Measurements from ENCODE around the gene IDH3A.

Gene IDH3A

DNA sequence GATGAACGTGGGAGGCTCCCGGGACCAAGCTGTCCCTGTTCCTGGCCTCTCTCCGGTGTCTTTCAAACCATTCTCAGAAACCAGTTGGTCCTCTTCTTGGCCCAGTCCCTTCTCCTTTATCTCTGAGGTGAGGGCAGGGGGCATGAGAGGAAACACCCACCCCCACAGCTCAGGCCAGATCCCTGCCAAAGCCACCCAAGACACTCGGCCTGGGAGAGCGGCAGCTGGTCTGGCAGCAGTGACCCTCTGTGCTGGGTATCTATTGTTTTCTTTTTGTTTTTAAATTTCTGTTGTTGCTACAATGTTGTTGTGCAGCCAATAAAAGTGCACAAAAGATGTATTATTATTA, 57.9 kb downstream of the IDH3A start:
- Histone ChIP-seq H3K9me3 (ENCODE audit: control insufficient read depth, insufficient read depth, low read length) (no peaks in the 10 kb centered on the region), H3K4me1 (ENCODE audit: control insufficient read depth, insufficient read depth, low read length) (no peaks in the 10 kb centered on the region), H3K9ac (ENCODE audit: low read depth, low read length) (no peak overlapping the region), H3K27me3 (ENCODE audit: control insufficient read depth, insufficient read depth, low read length) (no peaks in the 10 kb centered on the region), H3K36me3 (ENCODE audit: control insufficient read depth, insufficient read depth, low read length) (no peaks in the 10 kb centered on the region), H3K4me3 (ENCODE audit: low read depth, low read length) (no peak overlapping the region)

DNA sequence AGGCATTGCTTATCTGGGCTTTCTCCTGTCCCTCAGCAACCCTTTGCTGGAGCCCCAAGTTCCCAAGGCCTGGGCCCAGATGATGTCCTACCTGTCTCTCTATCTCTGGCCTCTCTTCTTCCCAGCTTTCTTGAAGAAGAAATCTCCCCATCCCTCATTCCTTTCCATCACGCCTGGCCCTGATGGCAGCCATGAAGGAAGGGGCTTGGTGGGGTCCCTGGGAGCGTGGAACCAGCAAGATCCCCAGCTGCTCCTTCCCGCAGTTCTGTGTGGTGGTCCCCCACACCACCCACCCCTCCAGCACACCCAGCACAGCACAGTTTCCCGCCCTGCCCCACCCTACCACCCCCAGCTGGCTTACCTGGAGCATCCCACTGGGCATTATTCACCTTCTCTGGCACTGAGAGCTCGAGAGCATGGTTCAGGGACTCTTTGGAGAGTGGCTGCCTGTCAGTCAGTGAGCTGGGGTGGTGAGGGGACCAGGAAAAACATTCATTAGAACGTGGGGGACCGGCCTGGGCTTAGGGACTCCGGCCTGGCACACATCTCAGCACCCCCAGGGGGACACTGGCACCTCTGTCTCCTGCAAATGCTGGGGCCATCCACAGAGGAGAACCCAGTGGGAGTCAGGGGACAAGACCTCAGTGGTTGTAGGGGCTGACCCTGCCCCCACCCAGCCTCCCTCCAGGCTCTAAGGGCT, 58.6 kb downstream of the IDH3A start:
- H3K9me3 ChIP-seq (ENCODE audit: control insufficient read depth, insufficient read depth, low read length), result no peaks in the 10 kb centered on the region
- no peaks in the 10 kb centered on the region for H3K4me1 ChIP-seq (ENCODE audit: control insufficient read depth, insufficient read depth, low read length)
- H3K9ac ChIP-seq (ENCODE audit: low read depth, low read length), result no peak overlapping the region
- no peak overlapping the region for H3K4me3 ChIP-seq (ENCODE audit: low read depth, low read length)
- H3K27me3 ChIP-seq (ENCODE audit: control insufficient read depth, insufficient read depth, low read length), result no peaks in the 10 kb centered on the region
- H3K36me3 ChIP-seq (ENCODE audit: control insufficient read depth, insufficient read depth, low read length), result no peaks in the 10 kb centered on the region

DNA sequence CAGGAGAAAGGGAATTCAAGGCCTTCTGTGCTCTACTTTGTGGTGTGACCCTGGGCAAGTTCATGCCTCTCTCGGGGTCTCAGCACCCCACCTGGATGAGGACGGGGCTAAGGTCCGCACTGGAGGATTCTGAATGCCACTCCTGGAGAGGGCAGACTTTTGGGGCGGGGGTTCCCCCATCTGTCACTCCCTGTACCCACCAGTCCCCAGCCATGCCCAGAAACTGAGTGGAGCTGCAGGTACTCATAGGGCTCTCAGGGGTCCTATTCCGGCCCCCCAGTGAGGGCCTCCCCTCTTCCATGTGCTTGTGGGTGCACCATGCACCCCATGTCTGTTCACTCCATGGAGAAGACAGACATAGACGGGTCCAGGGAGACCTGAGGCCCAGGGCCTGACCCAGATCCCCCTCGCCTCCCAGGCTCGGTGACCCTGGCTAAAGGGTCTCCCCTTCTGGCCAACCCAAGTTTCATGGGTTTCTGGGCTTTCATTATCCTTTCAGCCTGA, 59.2 kb downstream of the IDH3A start:
- Histone ChIP-seq H3K4me1 (ENCODE audit: control insufficient read depth, insufficient read depth, low read length) (no peaks in the 10 kb centered on the region), H3K4me3 (ENCODE audit: low read depth, low read length) (no peak overlapping the region)

DNA sequence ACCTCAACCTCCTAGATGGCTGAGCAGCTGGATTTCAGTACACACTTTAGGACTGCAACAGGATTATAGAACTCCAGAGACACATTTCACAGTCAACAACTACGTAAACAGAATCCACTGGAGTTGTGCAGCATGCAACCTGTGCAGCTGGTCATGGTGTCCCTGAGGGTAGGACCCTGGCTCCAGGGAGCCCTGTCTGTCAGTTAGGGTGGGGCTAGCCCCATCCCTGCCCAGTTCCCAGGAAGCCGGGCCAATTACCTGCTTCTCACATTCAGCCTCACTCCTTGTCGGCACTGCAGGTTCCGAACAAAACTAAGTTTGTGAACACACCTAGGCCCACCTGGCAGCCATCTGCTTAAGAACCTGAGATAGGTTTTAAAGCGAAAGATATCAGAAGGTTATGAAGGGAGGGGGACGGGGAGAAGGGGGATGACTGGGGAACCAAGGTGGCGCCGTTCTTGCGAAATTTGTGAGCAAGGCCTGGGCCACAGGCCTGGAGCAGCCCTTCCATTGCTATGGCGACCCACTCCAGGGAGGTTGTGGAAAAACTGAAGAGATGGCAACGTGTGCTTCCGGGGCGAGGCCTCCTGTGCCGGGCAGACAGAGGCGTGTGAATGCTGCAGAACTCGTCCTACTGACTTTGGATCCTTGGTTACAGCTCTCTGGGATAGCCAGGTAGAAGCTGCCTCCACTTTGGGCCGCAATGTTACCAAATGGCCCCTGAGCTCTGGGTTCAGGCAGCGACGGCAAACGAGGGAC, 59.9 kb downstream of the IDH3A start:
- no peak overlapping the region for H3K9ac ChIP-seq (ENCODE audit: low read depth, low read length)
- no peaks in the 10 kb centered on the region for H3K27me3 ChIP-seq (ENCODE audit: control insufficient read depth, insufficient read depth, low read length)
- H3K4me3 ChIP-seq (ENCODE audit: low read depth, low read length), result no peak overlapping the region
- no peaks in the 10 kb centered on the region for H3K36me3 ChIP-seq (ENCODE audit: control insufficient read depth, insufficient read depth, low read length)
- H3K4me1 ChIP-seq (ENCODE audit: control insufficient read depth, insufficient read depth, low read length), result no peaks in the 10 kb centered on the region
- no peaks in the 10 kb centered on the region for H3K9me3 ChIP-seq (ENCODE audit: control insufficient read depth, insufficient read depth, low read length)

More for the DNA sequence above, 59.2 kb downstream of the IDH3A start:
- Histone ChIP-seq H3K9me3 (ENCODE audit: control insufficient read depth, insufficient read depth, low read length) (no peaks in the 10 kb centered on the region), H3K9ac (ENCODE audit: low read depth, low read length) (no peak overlapping the region), H3K27me3 (ENCODE audit: control insufficient read depth, insufficient read depth, low read length) (no peaks in the 10 kb centered on the region), H3K36me3 (ENCODE audit: control insufficient read depth, insufficient read depth, low read length) (no peaks in the 10 kb centered on the region)

DNA sequence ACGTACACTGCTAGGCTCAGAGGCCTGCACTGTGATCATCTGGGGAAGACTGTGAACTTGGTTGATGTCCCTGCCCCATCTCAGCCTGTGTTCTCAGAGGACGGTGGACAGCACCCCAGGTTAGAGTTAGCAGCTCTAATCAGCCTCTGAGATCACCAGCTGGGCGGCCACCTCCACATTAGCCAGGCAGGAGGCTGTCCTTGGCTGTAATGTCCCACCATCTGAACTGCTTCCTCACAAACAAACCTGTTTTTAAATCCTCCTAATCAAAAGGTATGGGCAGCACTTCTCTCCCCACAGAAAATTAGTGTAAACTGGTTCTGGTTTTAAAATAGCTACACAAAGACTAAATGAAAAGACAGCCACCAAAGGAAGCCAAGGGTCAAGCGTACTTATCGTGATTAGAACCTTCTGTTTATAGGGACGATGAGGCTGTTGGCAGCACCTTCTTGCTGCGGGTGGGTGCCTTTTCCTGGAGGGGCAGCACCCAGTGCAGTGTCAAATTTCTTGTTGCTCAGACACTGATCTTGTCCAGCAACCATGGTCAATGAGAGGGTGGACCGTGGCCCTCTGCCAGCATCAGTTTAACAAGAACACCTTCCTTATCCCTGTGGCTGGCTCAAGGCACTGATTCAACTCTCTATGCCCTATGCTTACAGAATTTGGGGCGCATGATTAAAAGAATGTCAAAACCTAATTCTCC, 60.6 kb downstream of the IDH3A start:
- no peak overlapping the region for H3K4me3 ChIP-seq (ENCODE audit: low read depth, low read length)
- H3K9ac ChIP-seq (ENCODE audit: low read depth, low read length), result no peak overlapping the region
- H3K4me1 ChIP-seq (ENCODE audit: control insufficient read depth, insufficient read depth, low read length), result no peaks in the 10 kb centered on the region
- H3K27me3 ChIP-seq (ENCODE audit: control insufficient read depth, insufficient read depth, low read length), result no peaks in the 10 kb centered on the region
- H3K9me3 ChIP-seq (ENCODE audit: control insufficient read depth, insufficient read depth, low read length), result no peaks in the 10 kb centered on the region
- H3K36me3 ChIP-seq (ENCODE audit: control insufficient read depth, insufficient read depth, low read length), result no peaks in the 10 kb centered on the region

DNA sequence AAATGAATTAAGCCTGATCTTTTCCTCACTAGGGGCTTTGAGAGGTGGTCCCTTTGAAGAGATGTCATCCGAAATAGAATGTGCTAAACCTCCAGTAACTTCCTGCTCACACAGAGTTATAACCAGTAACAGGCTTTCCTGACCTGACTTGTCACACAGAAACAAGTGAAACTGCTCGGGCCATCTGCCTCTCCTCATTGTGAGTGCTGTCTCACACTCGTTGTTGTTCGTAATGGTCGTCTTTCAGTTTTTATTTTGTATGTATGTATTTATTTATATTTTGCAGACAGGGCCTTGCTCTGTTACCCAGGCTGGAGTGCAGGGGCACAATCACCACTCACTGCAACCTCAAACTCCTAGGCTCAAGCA, 61.2 kb downstream of the IDH3A start:
- no peak overlapping the region for H3K9ac ChIP-seq (ENCODE audit: low read depth, low read length)
- no peaks in the 10 kb centered on the region for H3K9me3 ChIP-seq (ENCODE audit: control insufficient read depth, insufficient read depth, low read length)
- no peaks in the 10 kb centered on the region for H3K36me3 ChIP-seq (ENCODE audit: control insufficient read depth, insufficient read depth, low read length)
- no peaks in the 10 kb centered on the region for H3K4me1 ChIP-seq (ENCODE audit: control insufficient read depth, insufficient read depth, low read length)
- no peak overlapping the region for H3K4me3 ChIP-seq (ENCODE audit: low read depth, low read length)
- no peaks in the 10 kb centered on the region for H3K27me3 ChIP-seq (ENCODE audit: control insufficient read depth, insufficient read depth, low read length)

DNA sequence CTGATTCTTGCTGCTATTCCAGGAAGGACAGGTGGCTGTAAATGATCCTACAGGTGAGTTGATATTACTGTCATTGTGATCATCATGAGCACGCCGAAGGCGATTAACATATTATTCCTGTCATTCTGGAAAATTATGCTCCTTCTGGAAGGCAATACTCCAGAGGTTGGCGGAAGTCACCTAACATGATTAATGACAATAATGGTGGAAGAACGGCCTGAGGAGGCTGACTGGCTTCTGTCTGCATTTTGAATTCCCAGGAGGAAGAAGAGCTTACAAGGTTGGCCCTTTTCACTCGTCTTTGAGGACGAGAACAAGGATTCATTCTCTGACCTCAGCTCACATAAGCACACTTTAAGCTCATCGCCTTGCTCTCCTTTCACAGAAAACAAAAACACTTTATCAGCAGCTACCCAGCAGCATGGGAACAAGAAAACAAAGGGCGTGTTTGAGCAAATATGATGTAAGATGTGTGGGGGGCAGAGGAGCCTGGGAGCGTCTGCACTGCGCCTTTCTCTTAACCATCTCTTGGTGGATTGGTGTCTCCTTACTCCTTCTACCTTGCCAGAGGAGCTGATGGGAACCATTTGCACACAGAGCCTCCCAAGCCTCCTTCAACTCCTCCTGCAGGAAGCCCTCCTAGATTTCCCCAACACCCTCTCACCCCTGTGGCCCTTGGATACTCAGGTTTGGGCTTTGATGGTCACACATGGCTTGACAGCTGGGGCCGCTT, 62.2 kb downstream of the IDH3A start:
- Histone ChIP-seq H3K27me3 (ENCODE audit: control insufficient read depth, insufficient read depth, low read length) (no peaks in the 10 kb centered on the region), H3K9me3 (ENCODE audit: control insufficient read depth, insufficient read depth, low read length) (no peaks in the 10 kb centered on the region), H3K4me3 (ENCODE audit: low read depth, low read length) (no peak overlapping the region), H3K36me3 (ENCODE audit: control insufficient read depth, insufficient read depth, low read length) (no peaks in the 10 kb centered on the region), H3K4me1 (ENCODE audit: control insufficient read depth, insufficient read depth, low read length) (no peaks in the 10 kb centered on the region), H3K9ac (ENCODE audit: low read depth, low read length) (no peak overlapping the region)

DNA sequence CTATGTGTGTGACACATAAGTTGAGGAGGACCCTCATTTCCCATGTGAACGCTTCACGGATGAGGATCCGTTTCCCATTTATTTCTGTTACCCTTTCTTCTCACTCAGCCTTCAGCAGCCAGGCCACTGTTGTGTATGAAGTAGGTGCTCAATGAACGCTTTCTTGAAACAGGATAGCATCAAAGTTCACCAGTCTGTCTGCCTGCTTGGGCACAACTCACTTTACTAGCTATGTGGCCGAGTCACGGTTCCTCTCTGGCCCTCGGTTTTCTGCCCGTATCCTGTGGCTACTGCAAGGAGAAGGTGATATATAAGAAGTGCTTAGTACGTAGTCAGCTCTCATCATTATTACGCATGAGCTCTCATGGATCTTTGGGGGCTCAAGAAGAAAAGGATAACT, 62.8 kb downstream of the IDH3A start:
- Histone ChIP-seq H3K36me3 (ENCODE audit: control insufficient read depth, insufficient read depth, low read length) (no peaks in the 10 kb centered on the region), H3K27me3 (ENCODE audit: control insufficient read depth, insufficient read depth, low read length) (no peaks in the 10 kb centered on the region)

DNA sequence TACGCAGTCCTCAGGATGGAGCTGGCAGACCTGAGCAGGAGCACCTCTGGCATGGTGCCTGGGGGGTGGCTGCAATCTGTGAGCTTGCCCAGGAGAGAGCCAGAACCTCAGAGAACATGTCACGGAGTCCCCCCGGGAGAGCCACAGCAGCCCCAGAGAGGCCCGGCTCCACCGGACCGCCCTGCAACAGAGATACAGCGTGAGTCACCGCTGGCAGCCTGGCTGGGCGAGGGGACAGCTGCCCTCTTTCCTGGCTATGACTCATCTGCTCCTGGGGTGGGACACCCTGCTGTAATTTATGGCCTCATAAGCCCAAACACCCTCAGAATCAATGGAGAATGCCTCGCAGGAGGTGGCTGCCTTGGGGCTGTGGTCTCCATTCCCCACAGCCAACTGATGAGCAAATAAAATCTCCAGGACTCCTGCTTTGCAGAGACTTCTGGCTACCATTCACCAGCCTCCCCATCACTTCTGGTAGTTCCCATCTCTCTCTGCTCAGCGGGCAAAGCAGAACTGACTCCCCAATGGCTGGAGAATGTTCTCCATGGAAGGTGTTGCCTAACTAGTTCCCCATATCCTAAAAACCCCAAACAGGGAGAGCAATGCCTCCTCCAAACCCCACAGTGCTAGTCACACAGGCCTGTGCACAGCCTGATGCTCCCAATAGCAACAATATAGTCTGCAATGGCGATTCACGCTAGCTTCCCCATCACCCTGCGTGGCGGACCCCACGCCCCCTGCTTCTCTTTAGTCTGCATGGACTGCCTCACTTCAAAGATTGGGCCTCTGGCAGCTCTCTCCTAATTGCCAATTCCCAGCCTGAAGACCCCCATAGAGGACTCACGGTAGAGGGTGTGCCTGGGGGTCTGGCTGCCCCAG, 63.6 kb downstream of the IDH3A start:
- no peaks in the 10 kb centered on the region for H3K9me3 ChIP-seq (ENCODE audit: control insufficient read depth, insufficient read depth, low read length)
- no peaks in the 10 kb centered on the region for H3K4me1 ChIP-seq (ENCODE audit: control insufficient read depth, insufficient read depth, low read length)
- H3K4me3 ChIP-seq (ENCODE audit: low read depth, low read length), result no peak overlapping the region
- no peaks in the 10 kb centered on the region for H3K27me3 ChIP-seq (ENCODE audit: control insufficient read depth, insufficient read depth, low read length)
- no peaks in the 10 kb centered on the region for H3K36me3 ChIP-seq (ENCODE audit: control insufficient read depth, insufficient read depth, low read length)
- no peak overlapping the region for H3K9ac ChIP-seq (ENCODE audit: low read depth, low read length)

More for the DNA sequence above, 62.8 kb downstream of the IDH3A start:
- no peak overlapping the region for H3K4me3 ChIP-seq (ENCODE audit: low read depth, low read length)
- H3K9ac ChIP-seq (ENCODE audit: low read depth, low read length), result no peak overlapping the region
- H3K4me1 ChIP-seq (ENCODE audit: control insufficient read depth, insufficient read depth, low read length), result no peaks in the 10 kb centered on the region
- H3K9me3 ChIP-seq (ENCODE audit: control insufficient read depth, insufficient read depth, low read length), result no peaks in the 10 kb centered on the region

DNA sequence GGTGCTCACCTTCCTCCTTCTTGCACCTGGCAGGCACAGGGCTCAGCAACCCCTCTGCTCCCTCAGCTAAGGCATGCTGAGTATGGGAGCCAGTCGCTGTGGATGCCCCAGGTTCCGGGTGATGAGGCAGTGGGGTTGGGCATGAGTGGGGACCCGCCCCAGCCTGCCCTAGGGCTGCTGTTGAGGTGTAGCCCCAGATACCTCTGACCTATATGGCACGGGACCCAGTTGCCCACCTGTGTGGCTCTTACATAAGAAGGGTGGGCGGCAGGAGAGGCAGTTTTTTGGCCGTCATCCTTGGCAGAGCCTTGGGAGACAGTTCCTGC, 64.2 kb downstream of the IDH3A start:
- Histone ChIP-seq H3K9ac (ENCODE audit: low read depth, low read length) (no peak overlapping the region), H3K36me3 (ENCODE audit: control insufficient read depth, insufficient read depth, low read length) (no peaks in the 10 kb centered on the region), H3K4me1 (ENCODE audit: control insufficient read depth, insufficient read depth, low read length) (no peaks in the 10 kb centered on the region)

DNA sequence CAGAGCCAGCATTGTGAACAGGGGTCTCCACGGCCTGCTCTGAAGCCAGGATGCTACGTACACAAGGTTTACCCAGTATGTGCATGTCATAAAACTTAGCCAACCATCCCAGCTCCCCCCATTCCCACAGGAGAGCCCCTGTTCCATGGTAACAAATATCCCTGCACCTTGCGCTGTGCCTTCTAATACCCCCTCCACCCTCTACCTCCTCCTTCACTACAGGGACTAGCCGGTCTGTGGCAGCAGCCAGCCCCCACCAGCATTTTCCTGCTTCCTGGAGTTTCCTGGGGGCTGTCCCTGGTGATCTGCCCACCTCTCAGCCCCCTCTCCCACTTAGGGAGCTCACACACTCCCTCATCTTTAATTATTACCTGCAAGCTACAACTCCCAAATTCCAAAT, 64.8 kb downstream of the IDH3A start:
- Histone ChIP-seq H3K9me3 (ENCODE audit: control insufficient read depth, insufficient read depth, low read length) (no peaks in the 10 kb centered on the region), H3K36me3 (ENCODE audit: control insufficient read depth, insufficient read depth, low read length) (no peaks in the 10 kb centered on the region), H3K27me3 (ENCODE audit: control insufficient read depth, insufficient read depth, low read length) (no peaks in the 10 kb centered on the region), H3K4me1 (ENCODE audit: control insufficient read depth, insufficient read depth, low read length) (no peaks in the 10 kb centered on the region), H3K4me3 (ENCODE audit: low read depth, low read length) (no peak overlapping the region), H3K9ac (ENCODE audit: low read depth, low read length) (no peak overlapping the region)

More for the DNA sequence above, 64.2 kb downstream of the IDH3A start:
- Histone ChIP-seq H3K9me3 (ENCODE audit: control insufficient read depth, insufficient read depth, low read length) (no peaks in the 10 kb centered on the region), H3K27me3 (ENCODE audit: control insufficient read depth, insufficient read depth, low read length) (no peaks in the 10 kb centered on the region), H3K4me3 (ENCODE audit: low read depth, low read length) (no peak overlapping the region)

Data from iPS-15b (cell line).